GM18499 (cell line): ENCODE data around the gene CD99.

Source experiments
- ATAC-seq: cut with Tn5 transposase; IDR thresholded peaks from one replicate; pipeline ENCODE4 v1.9.1; 2021; ENCODE audit warnings: moderate number of reproducible peaks; ENCODE audit not compliant: insufficient read depth, unreplicated experiment

Gene CD99

GRCh38 chrX:2697306-2697705 is 6.2 kb downstream of the CD99 start:
- no peak for ATAC-seq

DNA sequence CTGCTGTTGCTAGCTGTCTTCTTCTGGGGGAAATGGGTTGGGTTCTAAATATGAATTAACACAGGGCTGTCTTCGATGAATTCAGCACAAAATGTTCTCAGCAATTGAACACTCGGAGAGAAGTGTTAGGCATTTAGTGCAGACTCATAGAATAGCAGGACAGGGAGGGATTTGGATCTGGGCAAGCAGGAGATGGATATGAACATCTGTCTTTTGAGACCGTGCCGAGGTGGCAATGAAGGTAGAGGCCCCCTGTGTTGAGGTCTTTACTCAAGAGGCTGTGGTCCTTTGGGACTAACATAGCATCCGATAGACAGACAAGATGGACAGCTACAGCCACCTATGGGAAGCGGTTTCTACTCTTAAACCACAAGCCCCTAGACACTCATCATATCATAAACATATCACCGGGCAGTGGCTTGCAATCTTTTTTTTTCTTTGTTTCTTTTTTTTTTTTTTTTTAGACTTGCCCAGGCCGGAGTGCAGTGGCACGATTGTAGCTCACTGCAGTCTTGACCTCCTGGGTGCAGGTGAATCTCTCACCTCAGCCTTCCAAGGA is 6.7 kb downstream of the CD99 start:
- no peak for ATAC-seq

DNA sequence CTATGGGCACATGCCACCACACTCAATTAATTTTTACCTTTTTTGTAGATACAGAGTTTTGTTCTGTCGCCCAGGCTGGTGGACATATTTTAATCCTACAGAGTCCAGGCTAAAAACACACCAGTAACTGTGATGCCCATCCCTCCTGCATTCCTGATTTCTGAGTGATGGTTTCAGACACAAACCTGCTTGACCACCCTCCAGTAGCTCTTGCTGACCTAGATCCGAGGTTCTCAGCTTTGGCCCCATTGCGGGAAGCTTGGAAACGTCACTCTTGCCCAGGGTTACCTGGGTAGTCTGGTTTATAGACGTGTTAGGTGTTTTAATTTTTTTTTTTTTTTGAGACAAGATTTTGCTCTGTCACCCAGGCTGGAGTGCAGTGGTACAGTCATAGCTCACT is 7.5 kb downstream of the CD99 start:
- no peak for ATAC-seq

- no peak for ATAC-seq
Measured at GRCh38 chrX:2699959-2700358, 8.9 kb downstream of the CD99 start.

GRCh38 chrX:2700405-2701320 is 9.6 kb downstream of the CD99 start:
- no peak for ATAC-seq

- ATAC-seq = no peak
Measured at GRCh38 chrX:2701600-2701999, 10.5 kb downstream of the CD99 start.

- ATAC-seq = no peak
Measured at GRCh38 chrX:2703991-2704369, 12.9 kb downstream of the CD99 start.

GRCh38 chrX:2705046-2705832 is 14.1 kb downstream of the CD99 start:
- no peak for ATAC-seq

DNA sequence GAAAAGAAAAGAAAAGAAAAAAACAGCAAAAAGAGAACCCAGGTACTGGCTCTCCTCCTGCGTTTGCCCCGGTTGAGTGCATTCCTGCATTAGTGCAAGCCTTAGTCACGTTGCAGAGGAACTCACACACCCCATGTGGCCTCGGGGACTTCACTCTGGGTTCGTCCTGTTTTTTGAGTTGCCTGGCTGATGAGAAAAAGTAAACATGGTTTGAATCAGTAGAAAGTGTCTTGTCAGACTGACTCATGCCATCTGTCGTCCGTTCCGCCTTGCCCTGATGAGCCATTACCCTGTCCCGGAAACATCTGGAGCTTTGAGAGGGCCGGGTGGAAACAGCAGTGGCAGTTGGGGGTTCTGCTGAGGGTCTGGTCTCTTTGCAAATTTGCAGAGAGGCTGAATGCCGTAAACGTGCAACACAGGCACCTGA is 16.3 kb downstream of the CD99 start:
- peak; percentile 90 for ATAC-seq

DNA sequence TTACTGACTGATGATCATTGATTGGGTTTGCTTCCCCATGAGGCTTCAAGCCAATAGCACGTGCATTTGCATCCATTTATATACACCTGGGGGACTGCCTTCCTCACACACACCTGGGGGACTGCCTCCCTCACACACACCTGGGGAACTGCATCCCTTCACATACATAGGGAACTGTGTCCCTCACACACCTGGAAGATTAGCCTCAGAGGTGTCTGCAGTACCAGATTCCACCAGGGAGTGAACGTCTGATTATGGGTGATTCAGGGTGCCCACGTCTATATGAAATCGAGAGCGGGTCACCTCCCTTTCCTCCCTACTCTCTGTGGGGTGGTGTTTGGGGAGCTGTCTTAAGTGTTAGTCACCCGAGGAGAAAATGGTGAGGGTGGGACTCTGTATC is 16.9 kb downstream of the CD99 start:
- no peak for ATAC-seq

- no peak for ATAC-seq
Measured at GRCh38 chrX:2708592-2709188, 17.6 kb downstream of the CD99 start.

DNA sequence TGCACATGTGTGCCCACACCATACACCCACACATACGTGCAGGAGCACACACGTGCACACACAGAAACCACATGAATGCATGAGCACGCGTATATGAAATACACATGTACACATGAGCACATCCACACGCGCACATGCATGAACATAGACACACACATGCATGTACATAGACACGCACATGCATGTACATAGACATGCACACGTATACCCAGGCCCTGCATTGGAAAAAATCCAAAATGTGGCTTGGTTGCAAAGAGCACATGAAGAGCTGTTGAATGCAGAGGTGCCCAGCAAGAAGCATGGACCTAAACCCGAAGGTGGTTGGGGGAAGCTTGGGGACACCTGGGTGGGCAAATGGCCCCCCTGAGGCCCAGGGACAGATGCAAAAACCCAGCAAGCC is 18.5 kb downstream of the CD99 start:
- ATAC-seq = no peak

- ATAC-seq = no peak
Measured at GRCh38 chrX:2710041-2710840, 19.1 kb downstream of the CD99 start.

DNA sequence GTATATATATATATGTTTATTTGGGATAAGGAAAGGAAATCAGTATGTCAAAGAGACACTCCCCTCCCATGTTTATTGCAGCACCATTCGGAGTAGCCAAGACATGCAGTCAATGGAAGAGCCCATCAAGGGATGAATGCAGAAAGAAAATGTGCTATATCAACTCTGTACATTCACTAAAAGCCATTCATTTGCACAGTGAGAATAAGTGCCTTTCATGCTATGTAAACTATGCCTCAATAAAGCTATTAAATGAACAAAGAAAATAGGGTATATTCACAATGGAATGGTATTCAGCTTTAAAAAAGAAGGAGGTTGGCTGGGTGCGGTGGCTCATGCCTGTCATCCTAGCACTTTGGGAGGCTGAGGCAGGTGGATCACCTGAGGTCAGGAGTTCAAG is 20.3 kb downstream of the CD99 start:
- ATAC-seq = no peak

DNA sequence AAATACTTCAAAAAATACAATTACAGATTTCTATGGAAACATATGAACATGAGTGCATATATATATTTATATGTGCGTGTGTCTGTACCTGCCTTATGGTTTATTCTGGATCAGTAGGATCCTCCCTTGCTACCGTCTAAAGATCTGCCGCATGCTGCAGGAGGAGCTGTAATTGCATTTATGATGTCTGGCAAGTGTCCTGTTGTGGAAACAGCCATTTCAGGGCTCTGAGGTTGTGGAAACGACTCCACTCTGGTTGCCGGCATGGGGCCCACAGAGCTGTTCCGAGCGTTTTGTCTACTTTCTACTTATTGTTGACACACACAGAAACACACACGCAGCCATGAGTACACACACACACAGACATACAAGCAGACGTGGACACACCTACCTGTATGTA is 21.3 kb downstream of the CD99 start:
- no peak for ATAC-seq

DNA sequence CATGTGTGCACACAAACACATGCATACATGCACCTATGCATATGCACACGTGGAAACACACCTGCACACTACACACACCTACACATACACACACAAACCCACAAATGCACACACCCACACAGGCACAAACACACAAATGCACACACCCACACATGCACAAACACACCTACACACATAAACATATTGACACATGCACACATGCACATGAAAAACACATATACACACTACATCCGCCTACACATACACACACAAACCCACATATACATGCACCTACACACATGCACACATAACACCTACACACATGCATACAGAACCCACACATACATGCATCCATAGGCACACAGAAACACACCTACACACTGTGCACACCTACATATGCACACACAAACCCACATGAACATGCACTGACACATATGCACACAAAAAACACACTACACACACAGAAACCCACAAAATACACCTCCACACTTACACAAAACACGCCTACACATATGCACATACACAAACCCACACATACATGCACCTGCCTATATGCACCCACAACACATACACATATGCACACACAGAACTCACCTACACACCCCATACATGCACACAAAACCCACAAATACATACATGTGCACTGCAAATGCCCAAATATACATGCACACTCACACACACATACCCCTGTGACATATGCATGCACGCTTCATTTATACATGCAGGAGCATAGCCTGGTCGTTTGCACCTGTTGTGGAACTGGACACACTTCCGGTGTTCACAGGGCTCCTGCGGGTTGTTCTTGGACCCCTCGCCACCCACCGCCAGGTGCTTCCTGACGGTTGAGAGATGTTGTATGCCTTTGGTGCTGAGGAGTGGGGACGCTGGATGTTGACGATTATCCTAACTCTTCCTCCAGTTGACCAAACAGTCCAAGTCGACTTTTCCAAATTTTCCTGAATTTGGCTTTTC is 22.1 kb downstream of the CD99 start:
- no peak for ATAC-seq

DNA sequence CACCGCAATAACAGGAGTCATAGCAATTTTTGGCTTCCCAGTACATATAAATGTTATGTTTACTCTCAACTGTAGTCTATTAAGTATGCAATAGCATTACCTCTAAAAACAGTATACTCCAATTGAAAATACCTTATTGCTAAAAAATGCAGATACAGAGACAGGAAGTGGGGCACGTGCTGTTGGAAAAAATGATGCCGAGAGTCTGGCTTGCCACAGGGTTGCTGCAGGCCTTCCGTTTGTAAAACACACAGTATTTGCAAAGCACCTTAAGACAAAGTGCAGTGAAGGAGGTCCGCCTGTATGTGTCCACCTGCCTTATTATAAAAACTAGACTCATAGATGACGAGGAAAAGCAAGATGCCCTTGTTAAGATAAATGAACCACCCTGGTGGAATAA is 23.5 kb downstream of the CD99 start:
- ATAC-seq = no peak

- no peak for ATAC-seq
Measured at GRCh38 chrX:2715066-2715600, 24.0 kb downstream of the CD99 start.

- ATAC-seq = no peak
Measured at GRCh38 chrX:2717312-2717711, 26.2 kb downstream of the CD99 start.
